GM19023 (cell line): Measurements from ENCODE around the gene ODAD4.
A peak's percentile ranks its signal among the peaks of the same experiment; 100 is the strongest.

Experiments
- ATAC-seq: cut with Tn5 transposase; IDR thresholded peaks from one replicate; pipeline ENCODE4 v1.9.1; 2021; ENCODE audit warnings: mild to moderate bottlenecking, moderate library complexity; ENCODE audit not compliant: unreplicated experiment

ODAD4 gene

DNA sequence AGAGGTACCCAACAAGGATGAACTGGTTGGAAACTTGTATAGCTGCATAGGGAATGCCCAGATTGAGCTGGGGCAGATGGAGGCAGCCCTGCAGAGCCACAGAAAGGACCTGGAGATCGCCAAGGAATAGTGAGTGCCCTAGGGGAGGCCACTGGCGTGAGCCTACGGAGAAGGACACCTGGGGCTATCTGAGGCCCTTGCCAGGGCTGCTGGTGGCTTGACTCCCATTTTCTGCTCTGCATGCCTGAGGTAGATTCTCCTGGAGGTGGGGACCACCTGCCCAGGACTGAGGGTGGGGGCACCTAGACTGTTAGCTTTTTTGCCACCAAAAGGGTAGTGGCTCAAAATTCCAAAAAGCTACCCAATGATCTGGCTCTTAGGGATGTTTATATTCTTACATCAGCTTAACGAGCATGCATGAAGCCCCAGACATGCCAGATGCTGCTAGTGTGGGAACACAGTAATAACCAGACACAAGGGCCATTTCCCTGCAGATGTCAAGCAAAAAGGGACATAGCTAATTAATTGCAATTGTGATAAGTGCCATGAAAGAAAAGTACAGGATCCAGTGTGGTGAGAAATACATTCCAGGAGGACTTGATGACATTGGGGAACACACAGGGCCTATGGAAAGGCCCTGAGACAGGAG lies 8.8 kb downstream of the ODAD4 start:
- ATAC-seq: no peak

DNA sequence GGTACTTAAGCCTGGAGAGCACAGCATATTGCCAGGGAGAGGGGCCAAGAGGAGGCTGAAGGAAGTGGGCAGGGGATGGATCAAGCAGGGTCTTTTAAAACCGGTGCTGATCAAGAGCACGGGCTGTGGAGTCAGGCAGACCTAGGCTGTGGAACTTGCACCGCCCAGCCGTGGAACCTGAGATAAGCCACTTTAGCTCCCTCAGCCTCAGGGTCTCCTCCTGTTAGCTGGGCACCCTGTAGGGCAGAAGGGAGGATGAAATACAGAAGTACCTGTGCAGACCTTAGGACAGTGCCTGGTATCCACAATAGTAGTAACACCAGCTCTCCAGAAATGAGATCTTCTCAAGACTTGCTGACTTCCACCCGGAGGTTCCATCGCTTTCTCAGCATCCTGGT lies 9.3 kb downstream of the ODAD4 start:
- ATAC-seq: no peak

DNA sequence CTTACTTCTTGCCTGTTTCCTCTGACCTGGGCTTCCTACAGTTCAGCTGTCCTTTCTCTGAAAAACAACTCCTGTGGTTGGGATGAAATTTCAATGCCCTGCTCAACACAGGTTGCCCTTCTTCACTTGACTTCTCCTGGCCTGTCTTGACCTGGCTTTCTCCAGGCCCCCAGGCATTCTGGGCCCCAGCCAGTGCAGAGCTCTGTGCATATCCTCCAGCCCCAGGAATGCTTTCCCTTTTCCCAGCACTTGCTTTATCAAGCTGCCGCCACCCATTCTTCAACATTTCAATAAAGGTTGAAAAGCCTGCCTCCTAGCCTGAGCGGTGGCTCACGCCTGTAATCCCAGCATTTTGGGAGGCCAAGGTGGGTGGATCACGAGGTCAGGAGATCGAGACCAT lies 10.8 kb downstream of the ODAD4 start:
- no peak for ATAC-seq

DNA sequence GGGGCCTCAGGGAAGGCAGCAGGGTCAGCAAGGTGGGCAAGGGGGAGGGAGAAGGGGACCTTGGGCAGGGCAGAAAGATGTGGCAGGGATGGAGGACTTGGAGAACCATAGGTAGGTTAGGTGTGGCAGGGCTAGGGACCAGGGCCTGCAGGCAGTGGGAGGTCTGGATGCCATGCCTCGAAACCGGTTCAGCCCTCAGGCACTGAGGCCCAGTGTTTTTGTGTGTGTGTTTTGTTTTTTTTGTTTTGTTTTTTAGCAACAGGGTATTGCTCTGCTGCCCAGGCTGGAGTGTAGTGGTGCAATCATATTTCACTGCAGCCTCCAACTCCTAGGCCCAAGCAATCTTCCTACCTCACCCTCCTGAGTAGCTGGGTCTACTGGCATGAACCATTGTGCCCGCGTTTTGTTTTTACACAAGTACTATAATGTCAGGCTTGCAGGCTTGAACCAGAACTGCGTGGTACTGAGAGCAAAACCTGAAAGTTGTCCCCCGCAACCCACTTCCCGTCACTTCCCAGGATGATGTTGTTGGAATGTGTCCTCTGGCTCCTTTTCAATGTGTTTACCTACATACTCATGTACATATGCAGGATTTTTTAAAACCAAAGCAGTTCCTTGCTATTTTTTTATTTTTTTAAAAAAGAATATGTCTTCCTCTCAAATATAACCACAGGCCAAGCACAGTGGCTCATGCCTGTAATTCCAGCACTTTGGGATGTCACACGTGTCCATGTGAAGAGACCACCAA lies 12.4 kb downstream of the ODAD4 start:
- no peak for ATAC-seq

DNA sequence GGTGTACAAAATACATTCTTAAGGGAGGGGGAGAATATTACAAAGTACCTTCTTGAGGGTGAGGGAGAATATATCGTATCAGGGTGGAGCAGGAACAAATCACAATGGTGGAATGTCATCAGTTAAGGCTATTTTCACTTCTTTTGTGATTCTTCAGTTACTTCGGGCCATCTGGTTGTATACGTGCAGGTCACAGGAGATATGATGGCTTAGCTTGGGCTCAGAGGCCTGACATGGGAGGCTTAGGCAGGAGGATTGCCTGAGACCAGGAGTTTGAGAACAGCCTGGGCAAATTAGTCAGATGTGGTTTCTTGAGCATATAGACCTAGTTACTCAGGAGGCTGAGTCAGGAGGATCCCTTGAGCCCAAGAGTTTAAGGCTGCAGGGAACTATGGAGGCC lies 13.1 kb downstream of the ODAD4 start:
- no peak for ATAC-seq

DNA sequence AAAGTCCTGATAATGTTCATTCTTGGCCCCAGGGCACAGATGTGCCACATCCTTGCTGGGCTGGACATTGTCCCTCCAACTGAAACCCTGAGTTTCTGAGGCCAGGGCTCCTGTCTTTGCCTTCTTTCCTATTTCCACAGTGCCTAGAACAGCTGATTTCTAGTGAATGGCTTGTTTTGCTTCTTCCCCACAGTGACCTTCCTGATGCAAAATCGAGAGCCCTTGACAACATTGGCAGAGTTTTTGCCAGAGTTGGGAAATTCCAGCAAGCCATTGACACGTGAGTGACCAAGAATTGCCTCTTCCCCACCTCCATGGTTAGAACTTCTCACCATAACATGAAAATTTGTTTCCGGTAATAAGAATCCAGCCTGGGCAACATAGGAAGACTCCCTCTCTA lies 14.5 kb downstream of the ODAD4 start:
- ATAC-seq: no peak

DNA sequence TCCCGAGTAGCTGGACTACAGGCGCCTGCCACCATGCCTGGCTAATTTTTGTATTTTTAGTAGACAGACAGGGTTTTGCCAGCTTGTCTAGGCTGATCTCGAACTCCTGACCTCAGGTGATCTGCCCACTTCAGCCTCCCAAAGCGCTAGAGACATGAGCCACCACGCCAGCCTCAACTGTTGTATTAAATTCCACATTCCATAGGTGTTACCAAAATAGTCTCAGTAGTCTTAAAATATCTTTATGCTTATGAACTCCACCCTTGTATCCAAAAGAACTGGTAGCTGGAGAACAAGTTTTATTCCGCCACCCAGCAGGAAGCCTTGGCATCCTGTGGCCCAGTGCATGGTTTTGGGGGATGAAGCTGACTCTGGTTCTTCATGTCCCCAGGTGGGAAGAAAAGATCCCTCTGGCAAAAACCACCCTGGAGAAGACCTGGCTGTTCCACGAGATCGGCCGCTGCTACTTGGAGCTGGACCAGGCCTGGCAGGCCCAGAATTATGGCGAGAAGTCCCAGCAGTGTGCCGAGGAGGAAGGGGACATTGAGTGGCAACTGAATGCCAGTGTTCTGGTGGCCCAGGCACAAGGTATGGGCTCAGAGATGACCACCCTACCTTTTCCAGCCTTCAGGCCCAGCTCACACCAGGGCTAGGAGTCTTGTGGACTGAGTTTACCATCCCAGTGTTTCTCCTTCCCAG lies 18.5 kb downstream of the ODAD4 start:
- no peak for ATAC-seq

DNA sequence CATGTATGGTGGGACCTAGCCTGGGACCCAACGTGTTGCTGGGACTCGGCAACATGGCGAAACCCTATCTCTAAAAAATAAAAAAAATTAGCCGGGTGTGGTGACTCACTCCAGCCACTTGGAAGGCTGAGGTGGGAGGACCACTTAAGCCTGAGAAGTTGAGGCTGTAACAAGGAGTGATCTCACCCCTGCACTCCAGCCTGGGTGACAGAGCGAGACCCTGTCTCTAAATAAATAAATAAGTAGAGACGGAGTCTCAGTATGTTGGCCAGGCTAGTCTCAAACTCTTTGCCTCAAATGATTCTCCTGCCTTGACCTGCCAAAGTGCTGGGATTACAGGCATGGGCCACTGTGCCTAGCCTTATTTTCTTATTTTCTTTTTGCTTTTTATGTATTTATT lies 26.1 kb downstream of the ODAD4 start:
- no peak for ATAC-seq

DNA sequence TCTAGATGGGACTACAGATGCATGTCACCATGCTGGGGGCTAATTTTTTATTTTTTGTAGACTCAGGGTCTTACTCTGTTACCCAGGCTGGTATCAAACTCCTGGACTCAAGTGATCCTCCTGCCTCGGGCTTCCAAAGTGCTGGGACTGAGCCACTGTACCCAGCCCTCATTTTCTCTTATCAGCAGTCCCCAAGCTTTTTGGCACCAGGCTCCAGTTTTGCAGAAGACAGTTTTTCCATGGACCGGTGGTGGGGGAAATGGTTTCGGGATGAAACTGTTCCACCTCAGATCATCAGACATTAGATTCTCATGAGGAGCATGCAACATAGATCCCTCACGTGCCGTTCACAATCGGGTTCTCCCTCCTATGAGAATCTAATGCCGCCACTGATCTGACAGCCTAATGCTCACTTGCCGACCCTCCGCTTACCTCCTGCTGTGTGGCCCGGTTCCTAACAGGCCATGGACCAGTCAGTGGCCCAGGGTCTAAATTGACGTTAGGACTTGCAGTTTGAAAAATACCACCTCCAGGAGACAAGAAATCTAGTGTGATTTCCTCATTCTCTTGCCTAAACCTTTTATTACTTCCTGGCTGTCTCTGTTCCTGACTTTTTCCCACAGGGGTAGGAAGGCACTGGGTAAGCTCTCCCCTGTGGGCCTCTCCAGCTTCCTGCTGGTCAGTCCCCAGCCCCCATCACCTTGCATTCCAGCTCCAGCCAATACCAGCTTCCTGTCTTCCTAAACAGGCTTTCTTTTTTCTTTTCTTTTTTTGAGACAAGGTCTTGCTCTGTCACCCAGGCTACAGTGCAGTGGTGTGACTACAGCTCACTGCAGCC lies 26.8 kb downstream of the ODAD4 start:
- ATAC-seq: no peak

DNA sequence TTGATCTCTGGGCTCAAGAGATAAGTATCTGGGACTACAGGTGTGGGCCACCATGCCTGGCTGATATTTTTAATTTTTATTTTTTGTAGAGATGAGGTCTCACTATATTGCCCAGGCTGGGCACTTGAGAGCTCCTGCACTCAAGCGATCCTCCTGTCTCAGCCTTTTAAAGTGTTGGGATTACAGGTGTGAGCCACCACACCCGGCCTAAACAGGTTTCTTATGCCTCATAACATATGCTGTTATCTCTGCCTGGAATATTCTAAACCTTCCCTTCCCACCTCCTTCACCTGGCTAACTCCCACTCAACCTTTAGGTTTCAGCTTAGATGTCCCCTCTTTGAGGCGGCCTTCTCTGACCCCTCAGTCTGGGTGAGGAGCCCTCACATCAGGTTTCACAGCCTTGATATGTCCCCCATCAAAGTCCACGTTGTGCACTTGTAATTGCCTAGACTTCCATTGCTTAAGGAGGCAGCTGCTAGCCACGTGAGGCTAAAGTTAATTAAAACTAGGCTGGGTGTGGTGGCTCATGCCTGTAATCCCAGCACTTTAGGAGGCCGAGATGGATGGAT lies 27.5 kb downstream of the ODAD4 start:
- no peak for ATAC-seq

DNA sequence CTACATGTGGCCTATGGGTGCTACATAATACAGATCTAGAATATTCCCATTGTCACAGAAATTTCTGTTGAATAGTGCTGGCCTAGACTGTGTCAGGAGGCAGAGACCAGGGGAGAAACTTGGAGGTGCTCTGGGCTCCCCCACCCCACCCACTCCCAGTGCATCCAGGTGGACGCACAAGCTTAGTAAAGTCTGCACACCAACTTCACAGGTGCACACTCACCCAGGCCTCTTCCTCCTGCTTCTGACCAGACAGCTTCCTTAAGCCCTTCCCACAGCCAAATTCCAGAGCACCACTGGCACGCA lies 28.6 kb downstream of the ODAD4 start:
- no peak for ATAC-seq

DNA sequence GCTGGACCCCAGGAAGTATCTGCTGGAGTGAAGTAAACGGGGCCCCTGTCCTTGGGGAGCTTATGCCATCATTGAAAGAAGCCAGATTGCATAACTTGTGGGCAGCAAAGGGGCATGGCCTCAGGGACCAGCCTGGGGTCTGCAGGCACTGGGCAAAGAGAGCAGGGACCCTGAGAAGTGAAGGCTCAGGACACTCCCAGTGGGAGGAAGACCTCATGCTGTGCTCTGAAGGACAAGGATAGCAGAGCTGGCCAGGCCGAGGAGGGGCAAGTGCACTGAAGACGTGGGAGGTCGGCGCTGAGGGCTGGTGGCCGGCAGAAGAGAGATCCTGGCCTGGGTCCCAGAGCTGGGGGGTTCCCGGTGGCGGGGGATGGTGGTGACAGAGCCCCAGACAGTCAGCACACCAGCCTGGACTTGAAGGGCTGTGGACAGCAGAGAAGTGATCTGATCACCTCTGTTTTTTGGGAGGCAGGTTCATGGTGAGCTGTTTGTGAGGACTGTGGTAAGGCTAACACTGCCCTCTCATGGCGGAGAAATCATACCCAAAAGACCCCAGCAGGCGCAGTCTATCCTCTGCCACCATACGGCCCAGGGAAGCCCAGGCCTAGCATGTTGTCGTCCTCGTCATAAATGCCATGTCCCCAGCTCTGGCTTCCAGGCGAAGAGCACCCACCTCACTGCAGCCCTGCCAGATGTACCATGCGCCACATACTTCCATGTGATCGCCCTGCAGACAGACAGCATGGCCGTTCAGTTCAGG lies 29.1 kb downstream of the ODAD4 start:
- no peak for ATAC-seq

DNA sequence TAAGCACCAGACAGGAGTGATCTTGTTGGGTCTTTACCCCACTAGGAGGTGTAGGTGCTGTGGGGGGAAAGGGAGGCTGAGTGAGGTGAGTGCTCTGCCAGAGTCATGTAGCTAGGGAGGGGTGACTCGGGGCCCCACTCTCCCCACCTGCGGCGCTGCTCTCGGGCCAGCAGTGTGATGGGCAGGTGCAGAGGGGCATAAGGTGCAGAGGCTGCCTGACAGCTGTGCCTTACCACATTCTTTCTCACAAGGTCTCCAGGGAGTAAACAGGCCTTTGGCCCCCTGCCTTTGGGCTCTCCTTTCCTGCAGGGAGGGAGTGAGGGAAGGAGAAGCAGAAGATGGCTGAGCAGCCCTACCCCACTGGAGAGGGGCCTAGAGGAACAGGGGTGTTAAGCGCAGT lies 31.7 kb downstream of the ODAD4 start:
- ATAC-seq: no peak

DNA sequence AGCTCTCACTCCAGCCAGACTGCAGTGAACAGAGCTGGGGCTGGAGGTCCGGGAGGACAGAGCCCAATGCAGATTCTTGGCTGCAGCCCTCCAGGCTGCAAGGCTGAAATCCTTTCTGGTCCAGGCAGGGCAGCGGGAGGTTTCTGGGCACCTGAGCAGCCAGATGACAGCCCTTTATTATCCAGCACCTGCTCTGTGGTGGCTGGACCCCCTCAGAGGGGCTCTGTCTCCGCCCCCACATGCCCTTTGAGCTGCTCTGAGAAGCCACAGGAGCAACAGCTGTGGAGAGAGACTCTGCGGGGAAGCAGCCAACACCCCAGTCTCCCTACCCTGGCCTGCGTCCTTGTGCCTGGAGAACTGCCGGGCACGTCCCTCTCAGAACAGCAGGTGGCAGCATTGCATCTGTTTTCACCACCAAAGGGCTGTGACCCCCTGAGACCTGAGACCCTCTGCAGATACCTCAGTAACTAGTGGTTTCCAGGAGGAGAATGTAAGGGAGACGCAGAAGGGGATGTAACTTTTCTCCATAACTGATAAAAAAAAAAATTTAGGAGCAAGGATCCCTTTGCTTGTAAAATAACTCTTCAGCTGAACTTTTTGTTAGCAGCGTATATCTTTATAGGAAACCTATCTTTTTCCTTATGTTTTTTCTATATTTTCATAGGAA lies 32.5 kb downstream of the ODAD4 start:
- ATAC-seq: no peak

DNA sequence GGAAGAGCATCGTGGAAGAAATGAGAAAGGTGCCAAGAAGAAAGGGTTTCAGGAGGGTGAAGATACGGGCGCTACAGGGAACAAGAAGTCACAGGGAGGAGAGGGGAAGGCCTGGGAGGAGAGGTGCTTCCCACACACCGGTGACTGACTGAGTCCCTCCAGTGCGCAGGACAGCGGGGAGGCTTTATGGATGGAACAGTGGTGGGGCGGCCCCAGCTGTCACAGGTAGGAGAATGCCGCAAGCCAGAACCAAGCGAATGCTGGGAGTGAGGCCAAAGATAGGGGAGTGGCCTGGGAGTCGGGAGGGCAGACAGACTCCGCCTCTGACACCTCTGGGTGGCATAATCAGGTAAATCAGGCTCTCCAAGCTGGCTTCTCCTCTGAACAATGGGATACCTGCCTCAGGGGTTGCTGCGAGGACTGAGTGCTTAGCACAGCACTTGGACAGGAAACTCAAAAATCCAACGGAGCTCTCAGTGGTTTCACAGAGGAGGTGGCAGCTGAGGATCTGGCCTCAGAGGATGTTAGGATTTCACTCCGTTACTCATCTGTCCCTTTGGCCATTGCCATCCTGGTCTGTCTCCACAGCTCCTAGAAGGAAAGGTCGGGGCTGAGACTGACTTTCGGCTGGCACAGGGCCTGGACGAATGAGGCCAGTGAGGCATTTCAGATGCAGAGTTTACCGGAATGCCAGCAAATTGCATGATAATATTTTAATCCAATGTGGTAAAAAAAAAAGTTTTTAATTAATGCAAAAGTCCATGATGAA lies 35.5 kb downstream of the ODAD4 start:
- ATAC-seq: no peak

DNA sequence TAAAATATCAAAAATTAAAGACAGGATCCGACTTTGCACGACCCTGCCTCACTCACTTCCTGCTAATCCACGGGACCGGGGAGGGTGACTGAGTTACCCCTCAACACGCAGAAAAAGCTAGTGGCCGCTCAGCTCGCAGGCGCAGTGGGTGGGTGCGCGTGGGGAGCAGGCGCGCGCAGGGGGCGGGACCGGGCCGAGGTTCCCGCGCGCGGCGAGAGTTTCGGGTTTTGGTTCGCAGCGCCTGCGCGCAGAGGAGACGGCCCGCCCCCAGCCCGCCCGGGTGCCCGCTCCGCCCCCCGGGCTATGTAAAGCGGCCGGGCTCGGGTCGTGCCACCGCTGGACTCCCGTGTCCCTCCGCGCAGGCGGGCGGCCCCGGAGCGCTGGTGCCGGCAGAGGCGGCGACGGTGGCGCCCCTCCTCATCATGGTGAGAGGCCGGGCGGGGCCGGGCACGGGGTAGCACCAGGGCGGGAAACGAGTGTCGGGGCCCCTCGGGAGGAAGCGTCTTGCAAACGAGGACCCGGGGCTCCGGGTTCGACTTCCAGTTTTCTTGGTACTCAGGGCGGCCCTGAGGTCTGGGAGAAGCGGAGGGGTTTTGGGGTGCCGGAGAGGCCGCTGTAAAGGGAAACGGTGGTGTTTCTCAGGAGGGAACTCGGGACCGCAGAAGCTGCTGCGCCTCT lies 36.2 kb downstream of the ODAD4 start, which contains the start of gene CNP:
CNP (plus strand) TSS at position 333 of the 678 bp plus-strand sequence; CDS start at position 423, 90 bp downstream.
- ATAC-seq: peak; percentile 62

DNA sequence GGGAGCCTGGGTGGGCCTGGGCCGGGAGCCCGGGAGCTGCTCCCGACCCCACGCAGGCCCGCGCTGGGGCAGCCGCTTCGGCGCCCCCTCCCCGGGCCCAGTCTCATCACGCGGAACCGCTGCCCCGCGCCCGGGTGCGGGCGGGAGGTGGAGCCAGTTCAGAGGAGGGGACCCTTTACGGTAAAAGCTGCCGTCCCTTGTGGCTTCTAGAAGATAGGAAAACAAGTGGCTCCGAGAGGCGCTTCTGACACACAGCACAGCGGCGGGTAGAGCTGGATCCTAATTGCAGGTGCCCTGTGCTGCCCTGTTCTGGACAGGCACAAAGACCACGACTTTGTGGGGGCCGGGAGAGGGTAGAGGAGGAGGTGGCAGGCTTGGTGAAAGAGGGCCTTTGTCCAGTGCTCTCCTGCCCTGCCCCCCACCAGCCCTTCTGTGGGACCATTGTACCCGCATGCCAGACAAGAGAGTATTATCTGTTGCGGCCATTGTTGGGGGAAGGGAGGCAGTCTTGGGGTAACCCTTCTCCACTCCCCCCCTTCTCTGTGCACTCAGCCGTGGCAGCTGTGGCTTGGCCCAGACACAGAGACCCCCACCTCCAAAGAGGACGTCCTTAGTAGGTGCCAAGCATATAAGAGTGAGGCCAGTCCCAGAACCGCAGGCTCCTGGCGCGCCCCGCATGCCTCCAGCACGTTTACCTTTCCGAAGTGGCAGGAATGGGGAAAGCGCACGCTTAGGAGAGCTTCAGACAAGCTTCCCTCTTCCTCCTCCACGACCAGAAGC lies 36.9 kb downstream of the ODAD4 start:
- peak; percentile 14 for ATAC-seq
